ENCODE measurements around the gene SETD1A.

Gene SETD1A

DNA sequence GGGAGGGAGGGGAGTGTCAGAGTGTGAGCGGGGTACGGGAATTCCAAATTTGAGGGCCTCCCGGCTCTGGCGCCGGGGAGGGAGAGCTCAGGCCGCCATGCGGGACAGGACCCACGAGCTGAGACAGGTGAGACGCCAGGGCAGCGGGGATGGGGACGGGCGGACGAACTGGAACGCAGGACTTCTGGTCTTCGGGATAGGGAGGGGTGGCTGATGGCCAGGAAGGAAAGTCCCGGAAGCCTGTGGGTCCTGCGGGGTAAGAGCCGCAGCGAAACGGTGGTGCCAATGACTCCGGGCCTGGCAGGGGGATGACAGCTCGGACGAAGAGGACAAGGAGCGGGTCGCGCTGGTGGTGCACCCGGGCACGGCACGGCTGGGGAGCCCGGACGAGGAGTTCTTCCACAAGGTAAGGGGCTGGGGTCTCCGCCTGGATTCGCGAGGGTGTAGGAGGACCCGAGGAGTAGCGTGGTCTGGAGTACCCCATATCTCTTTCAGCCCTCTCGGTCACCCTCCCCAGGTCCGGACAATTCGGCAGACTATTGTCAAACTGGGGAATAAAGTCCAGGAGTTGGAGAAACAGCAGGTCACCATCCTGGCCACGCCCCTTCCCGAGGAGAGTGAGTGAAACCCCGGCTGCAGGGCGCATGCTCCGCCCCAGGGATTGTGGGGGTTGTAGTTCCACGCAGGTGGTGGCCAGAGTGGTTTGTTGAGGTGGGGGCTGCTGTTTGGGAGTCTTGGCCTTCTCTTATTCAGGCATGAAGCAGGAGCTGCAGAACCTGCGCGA, 76.3 kb downstream of the SETD1A start:
- TF ChIP-seq, protein P1, sequence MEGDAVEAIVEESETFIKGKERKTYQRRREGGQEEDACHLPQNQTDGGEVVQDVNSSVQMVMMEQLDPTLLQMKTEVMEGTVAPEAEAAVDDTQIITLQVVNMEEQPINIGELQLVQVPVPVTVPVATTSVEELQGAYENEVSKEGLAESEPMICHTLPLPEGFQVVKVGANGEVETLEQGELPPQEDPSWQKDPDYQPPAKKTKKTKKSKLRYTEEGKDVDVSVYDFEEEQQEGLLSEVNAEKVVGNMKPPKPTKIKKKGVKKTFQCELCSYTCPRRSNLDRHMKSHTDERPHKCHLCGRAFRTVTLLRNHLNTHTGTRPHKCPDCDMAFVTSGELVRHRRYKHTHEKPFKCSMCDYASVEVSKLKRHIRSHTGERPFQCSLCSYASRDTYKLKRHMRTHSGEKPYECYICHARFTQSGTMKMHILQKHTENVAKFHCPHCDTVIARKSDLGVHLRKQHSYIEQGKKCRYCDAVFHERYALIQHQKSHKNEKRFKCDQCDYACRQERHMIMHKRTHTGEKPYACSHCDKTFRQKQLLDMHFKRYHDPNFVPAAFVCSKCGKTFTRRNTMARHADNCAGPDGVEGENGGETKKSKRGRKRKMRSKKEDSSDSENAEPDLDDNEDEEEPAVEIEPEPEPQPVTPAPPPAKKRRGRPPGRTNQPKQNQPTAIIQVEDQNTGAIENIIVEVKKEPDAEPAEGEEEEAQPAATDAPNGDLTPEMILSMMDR (IDR thresholded peaks at IDR 0.05), result no peak
